SK-N-MC (cell line): ENCODE data around the gene SSR3.

Source experiments
- FOXP2 ChIP-seq: optimal IDR thresholded peaks from 2 replicates; pipeline ENCODE3; 2011; ENCODE audit warnings: mild to moderate bottlenecking, moderate library complexity; ENCODE audit not compliant: insufficient read depth; ENCODE audit errors: extremely low read length, control extremely low read depth
- POLR2AphosphoS5 ChIP-seq: IDR thresholded peaks from 2 replicates; pipeline ENCODE4 v1.6.1; 2012; ENCODE audit warnings: mild to moderate bottlenecking, low read depth, low read length, borderline replicate concordance

- TF ChIP-seq POLR2AphosphoS5 = no peak
- no peak for TF ChIP-seq FOXP2
Measured at GRCh38 chr3:156582532-156583183, 27.7 kb upstream of the SSR3 start.
